ENCODE measurements around the gene HBZ.
"Not testable (repeated sequence)": the region's sequence is repeated elsewhere in the genome, so short reads cannot be mapped to it uniquely, and the experiment has no call there.

The HBZ gene

DNA sequence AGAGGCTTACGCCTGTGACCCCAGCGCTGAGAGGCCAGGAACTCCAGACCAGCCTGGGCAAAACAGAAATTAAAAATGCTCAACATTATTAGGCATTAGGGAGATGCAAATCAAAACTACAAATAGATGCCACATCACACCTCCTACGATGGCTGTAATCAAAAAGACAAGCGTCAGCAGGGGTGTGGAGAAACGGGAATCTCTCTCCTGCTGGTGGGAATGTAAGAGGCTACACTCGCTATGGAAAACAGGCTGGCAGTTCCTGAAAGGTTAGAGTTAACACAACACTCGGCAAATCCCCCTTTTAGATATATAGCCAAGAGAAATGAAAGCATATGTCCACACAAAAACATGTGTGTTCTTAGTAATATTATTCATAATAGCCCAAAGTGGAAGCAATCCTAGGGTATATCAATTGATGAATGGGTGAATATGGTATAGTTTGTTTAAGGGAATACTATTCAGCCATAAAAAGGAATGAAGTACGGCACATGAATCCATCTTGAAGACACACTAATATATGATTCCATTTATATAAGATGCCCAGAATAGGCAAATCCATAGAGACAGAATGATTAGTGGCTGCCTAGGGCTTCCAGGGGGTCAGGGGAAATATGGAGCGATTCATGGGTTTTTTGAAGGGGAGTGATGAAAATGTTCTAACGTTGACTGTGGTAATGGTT, 12.1 kb upstream of the HBZ start:
- no peak for DNase-seq

DNA sequence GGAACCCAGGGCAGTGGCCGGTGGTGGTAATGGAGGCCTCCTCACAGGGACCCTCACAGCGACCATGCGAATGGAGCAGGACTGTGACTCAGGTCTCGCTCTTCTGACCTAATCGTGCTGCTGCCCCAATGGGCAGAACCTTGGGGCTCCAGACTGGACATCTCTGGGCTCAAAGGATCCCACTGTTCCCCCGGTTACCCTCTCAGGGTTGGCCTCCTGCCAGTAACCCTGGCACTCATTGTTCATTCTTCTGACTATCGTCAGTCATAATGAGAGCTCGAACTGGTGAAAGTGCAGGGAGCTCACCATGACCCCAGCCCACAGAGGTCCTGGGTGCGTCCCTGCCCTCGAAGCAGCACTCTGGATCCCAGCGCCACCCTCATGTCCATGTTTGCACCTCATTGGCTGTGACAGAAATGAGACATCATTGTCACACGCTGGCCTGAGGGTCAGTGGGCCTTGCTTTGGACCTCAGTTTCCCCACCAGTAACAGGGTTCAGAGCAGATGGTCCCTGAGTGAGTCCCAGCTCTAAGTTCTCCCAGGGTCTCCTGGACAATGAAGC, 10.0 kb upstream of the HBZ start:
- DNase-seq, result no peak

DNA sequence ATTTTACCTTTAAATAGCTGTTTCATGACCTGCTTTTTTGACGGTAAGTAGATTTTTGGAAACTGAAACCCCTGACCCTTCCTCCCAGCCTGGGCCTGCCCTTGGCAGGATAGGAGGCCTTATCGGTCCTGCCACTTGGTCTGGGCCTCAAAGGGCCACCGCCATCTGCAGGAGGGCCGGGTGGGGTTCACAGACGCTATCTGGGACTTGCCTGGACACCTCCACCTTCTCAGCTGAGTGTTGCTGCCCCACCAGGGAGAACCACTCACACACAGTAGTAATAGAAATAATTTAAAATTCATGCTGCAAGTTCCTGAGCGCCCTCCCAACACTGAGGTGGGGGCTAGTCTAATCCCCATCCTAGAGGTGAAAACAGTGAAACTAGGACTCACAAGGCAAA, 9.4 kb upstream of the HBZ start:
- DNase-seq, result no peak

DNA sequence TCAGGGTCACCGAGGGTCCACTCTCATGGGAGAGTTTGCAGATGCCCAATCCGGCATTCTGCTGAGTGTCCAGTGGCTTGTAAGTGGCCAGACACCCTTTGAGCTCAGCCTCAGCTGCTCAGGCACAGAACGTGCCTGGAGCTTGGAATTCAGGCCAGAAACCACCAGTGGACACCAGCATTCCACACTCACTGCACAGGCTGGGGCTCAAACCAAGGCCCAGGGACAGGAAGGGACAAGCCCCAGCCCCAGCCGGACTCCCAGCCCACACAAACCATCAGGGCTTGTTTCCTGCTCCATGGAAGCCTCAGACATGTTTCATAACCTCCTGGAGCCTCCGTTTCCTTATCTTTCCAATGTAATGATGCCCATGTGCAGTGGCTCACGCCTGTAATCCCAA, 9.0 kb upstream of the HBZ start:
- DNase-seq, result no peak

DNA sequence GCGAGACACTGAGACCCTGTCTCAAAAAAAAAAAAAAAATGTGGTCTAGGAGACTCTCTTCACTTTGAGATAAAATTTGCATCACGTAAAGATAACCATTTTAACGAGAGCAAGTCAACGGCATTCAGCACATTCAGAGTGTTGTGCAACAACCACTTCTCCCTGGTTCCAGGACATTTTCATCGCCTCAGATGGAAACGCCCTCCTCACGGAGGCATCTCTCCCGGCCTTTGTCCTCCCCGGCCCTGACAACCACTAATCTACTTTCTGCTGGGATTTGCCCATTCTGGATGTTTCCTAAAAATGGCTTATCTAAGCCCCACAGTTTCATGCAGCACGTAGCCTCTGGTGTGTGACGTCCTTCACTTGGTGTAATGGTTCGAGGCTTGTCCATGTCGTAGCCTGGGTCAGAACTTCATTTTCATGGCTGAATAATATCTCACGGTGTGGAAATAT, 7.6 kb upstream of the HBZ start:
- DNase-seq, result no peak

DNA sequence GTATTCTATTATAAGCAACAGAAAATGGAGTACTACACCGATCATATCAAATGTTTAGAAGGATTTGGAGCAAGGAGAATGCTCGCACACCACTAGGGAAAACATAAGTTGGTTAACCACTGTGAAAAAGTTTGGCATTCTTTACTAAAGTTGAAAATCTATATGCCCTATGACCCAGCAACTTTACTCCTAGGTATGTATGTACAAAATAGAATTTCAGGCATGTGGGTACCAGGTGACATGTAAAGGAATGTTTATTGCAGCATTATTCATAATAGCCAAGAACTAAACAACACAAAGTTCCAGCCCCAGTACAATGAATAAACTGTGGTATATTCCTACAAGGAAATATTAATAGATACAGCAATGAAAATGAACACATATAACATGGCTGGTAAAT, 5.8 kb upstream of the HBZ start:
- DNase-seq, result no peak

DNA sequence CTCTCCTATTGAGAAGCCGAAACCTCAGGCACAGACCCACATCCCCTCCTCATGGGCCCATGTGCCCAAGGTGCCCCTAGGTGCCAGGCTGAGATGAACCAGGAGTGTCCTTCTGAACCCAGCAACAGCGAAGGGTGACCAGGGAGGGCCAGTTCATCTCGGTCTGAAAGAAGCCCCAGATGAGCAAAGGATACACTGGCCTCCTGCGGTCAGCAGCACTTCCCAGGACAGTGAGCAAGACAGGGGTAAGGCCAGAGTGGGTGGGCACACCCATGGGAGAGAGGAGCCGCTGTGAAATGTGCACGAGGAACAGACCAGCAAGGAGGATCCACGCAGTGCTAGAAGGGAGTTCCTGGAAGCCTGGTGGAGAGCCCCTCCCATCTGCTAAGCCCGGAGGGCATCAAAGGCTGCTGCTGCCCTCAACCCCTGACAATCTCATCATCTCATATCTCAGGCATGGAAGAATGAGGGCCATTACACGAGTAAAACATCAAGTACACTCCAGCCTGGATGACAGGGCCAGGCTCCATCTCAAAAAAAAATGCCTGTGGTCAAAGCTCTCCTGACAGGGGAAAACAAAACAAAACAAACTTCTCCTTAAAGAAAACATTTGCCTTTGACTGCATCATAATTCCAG, 3.3 kb upstream of the HBZ start:
- DNase-seq, result no peak

DNA sequence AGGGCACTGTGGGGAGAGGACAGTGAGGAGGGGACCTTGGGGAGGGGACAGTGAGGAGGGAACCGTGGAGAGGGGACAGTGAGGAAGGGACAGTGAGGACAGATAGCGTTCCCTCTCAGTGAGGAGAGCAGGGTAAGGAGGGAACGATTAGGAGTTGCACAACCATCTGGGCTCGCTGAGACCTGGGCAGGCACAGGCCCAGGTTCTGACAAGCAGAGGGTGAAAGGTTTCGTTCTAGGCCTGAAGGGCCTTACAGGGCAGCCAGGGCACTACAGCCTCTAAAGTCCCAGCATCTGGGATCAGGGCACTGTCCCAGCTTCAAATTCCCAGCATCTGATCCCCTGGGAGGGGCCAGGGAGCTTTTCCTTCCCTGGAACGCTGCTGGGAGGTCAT, 681 bp downstream of the HBZ start:
- not testable (repeated sequence) for DNase-seq

DNA sequence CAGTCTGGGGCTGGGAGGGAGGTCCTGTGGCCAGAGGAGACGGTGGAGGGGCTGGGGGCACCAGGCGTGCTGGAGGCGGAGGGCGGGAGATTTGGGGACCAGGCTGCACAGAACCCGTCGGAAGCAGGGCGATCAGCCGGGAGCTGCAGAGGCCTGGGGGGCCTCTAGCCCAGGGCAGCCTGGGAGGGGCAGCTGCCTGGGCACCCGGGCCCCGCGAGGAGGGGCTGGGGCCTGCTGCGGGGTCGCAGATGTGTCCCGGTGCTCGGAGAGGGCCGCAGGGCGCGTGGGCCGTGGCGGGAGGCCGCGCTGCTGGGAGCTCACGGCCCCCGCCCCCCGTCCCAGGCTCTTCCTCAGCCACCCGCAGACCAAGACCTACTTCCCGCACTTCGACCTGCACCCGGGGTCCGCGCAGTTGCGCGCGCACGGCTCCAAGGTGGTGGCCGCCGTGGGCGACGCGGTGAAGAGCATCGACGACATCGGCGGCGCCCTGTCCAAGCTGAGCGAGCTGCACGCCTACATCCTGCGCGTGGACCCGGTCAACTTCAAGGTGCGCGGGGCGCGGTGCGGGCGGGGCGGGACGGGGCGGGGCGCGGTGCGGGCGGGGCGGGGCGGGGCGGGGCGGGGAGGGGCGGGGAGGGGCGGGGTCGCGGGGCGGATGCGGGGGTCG, 1.2 kb downstream of the HBZ start:
- DNase-seq, result not testable (repeated sequence)

DNA sequence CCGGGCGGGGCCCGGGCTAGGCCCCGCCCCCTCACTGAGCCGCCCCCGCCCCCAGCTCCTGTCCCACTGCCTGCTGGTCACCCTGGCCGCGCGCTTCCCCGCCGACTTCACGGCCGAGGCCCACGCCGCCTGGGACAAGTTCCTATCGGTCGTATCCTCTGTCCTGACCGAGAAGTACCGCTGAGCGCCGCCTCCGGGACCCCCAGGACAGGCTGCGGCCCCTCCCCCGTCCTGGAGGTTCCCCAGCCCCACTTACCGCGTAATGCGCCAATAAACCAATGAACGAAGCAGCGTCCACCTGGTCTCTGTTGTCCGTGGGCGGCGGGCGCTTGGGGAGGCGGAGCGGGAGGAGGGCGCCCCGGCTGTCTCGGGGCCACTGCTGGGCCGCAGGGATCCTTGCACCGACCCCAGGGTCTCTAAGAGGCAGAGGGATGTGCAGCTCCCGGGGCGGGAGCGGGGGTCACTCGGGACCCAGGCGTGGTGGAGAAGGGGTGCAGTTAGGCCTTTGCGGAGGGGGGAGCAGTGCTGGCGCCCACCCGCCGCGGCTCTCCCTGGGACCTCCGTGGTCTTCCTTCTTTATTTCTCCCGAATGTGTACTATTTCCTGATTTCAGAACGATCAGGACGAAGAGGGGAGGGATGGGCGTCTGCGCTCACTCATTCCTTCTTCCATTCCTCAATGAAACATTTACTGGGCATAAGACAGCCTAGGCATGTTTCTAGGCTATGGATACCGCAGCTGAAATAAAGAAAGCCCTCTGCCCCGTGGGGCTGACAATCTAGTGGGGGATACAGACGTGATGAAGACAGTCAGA, 2.0 kb downstream of the HBZ start:
- no peak for DNase-seq

DNA sequence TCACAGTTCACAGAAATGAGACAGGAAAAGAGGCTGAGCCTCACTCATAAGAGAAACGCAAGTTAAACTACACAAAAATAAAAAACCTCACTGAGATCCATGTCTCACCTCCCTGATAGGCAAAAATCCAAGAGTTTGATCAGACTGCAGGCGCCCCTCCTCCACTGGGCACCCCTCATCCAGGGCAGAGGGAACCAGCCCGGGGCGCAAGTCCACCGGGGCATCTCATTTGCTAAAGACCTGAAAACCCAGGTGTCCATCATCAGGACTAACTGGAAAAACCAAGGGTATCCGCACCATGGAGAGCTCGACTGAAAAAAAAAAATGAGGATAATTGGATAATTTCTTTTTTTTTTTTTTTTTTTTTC, 2.6 kb downstream of the HBZ start:
- DNase-seq, result no peak

DNA sequence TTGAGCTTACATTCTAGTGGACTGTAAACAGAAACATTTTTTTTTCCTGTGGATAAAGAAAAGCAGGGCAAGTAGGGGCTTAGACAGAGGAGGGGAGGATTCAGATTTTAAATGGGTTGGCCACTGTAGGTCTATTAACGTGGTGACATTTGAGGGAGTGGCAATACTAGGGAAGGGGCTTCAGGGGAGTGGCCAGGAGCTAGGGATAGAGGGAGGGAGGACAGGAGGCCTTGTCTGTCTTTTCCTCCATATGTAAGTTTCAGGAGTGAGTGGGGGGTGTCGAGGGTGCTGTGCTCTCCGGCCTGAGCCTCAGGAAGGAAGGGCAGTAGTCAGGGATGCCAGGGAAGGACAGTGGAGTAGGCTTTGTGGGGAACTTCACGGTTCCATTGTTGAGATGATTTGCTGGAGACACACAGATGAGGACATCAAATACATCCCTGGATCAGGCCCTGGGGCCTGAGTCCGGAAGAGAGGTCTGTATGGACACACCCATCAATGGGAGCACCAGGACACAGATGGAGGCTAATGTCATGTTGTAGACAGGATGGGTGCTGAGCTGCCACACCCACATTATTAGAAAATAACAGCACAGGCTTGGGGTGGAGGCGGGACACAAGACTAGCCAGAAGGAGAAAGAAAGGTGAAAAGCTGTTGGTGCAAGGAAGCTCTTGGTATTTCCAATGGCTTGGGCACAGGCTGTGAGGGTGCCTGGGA, 6.8 kb downstream of the HBZ start:
- no peak for DNase-seq

DNA sequence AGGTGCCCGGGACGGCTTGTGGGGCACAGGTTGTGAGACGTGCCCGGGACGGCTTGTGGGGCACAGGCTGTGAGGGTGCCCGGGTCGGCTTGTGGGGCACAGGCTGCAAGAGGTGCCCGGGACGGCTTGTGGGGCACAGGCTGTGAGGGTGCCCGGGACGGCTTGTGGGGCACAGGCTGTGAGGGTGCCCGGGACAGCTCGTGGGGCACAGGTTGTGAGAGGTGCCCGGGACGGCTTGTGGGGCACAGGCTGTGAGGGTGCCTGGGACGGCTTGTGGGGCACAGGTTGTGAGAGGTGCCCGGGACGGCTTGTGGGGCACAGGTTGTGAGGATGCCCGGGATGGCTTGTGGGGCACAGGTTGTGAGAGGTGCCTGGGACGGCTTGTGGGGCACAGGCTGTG, 7.8 kb downstream of the HBZ start:
- not testable (repeated sequence) for DNase-seq

DNA sequence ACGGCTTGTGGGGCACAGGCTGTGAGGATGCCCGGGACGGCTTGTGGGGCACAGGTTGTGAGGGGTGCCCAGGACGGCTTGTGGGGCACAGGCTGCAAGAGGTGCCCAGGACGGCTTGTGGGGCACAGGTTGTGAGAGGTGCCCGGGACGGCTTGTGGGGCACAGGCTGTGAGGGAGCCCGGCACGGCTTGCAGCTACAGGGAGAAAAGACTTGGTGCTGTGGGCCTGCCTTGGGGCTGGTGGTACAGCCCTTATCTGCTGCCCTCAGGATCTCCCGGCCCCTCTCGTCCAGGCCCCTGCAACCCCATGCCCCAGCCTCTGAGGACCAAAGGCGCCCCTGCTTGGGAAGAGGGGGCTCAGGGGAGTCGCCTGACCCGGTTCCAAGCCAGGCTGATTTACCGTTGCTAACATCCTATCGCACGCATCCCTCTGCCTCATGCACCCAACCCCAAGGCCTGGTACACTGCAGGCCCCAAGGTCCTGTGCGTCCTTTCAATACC, 8.3 kb downstream of the HBZ start:
- no peak for DNase-seq

DNA sequence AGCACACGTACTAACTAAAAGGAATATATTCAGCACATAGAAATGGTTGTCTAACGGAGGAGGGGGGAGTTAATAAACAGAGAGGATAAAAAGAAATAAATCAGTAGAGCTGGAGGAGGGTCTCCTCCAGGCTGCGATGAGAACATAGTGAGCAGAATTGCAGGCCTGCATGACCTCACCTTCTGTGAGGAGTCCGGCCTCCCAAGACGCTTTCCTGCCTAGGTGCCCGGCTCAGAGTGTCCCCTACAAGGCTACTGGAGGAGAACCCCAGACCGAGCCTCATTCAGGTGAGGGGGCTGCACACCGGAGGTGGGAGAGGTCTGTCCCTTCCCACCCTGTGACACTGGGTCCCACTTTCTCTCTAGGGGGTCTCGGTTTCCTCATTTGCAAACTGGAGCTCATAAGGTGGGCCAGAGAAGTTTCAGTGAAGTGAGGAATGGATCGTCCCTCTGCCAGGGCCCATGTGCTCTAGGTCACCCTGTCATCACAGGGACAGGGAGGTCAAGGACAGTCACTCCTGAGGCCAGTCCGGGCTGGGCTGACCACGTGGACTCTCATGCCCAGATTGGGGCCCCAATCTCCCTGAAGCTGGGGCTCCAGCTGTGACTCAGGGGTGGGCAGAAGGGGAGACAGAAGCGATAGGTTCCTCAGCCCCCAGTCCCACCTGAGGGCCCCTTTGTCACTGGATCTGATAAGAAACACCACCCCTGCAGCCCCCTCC, 10.0 kb downstream of the HBZ start:
- no peak for DNase-seq

DNA sequence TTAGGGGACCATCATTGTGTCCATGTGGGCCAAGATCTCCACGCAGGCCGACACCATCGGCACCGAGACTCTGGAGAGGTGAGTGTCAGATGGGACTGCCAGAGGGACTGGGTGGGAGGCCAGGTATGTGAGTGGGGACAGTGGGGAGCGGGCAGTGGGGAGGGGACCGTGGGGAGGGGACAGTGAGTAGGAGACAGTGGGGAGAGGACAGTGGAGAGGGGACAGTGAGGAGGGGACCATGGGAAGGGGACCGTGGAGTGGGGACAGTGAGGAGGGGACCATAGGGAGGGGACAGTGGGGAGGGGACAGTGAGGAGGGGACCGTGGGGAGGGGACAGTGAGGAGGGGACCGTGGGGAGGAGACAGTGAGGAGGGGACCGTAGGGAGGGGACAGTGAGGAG, 10.7 kb downstream of the HBZ start:
- DNase-seq, result not testable (repeated sequence)

DNA sequence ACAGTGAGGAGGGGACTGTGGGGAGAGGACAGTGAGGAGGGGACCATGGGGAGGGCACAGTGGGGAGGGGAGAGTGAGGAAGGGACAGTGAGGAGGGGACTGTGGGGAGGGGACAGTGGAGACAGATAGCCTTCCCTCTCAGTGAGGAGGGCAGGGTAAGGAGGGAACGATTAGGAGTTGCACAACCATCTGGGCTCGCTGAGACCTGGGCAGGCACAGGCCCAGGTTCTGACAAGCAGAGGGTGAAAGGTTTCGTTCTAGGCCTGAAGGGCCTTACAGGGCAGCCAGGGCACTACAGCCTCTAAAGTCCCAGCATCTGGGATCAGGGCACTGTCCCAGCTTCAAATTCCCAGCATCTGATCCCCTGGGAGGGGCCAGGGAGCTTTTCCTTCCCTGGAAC, 11.3 kb downstream of the HBZ start:
- not testable (repeated sequence) for DNase-seq

DNA sequence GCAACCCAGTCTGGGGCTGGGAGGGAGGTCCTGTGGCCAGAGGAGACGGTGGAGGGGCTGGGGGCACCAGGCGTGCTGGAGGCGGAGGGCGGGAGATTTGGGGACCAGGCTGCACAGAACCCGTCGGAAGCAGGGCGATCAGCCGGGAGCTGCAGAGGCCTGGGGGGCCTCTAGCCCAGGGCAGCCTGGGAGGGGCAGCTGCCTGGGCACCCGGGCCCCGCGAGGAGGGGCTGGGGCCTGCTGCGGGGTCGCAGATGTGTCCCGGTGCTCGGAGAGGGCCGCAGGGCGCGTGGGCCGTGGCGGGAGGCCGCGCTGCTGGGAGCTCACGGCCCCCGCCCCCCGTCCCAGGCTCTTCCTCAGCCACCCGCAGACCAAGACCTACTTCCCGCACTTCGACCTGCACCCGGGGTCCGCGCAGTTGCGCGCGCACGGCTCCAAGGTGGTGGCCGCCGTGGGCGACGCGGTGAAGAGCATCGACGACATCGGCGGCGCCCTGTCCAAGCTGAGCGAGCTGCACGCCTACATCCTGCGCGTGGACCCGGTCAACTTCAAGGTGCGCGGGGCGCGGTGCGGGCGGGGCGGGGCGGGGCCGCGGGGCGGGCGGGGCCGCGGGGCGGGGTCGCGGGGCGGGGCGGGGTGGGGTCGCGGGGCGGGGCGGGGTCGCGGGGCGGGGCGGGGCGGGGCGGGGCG, 11.8 kb downstream of the HBZ start:
- DNase-seq, result not testable (repeated sequence)

DNA sequence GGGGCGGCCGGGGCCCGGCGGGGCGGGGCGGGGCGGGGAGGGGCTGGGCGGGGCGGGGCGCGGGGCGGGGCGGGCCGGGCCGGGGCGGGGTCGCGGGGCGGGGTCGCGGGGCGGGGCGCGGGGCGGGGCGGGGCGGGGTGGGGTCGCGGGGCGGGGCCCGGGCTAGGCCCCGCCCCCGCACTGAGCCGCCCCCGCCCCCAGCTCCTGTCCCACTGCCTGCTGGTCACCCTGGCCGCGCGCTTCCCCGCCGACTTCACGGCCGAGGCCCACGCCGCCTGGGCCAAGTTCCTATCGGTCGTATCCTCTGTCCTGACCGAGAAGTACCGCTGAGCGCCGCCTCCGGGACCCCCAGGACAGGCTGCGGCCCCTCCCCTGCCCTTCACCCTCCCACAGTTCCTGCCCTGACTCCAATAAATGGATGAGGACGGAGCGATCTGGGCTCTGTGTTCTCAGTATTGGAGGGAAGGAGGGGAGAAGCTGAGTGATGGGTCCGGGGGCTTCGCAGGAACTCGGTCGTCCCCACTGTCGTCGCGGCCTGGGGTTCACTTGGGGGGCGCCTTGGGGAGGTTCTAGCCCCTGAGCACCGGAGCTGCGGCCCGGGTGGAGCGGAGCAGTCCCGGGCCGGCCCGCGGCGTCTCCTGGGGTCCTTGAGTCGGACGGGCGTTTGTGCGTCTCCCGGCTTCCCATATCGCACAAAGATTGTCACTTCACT, 12.5 kb downstream of the HBZ start:
- DNase-seq, result no peak
